Neural progenitor cell (in vitro differentiated cells): ENCODE measurements around the gene ZPR1. TPM values are rescaled to one million over a fixed set of nuclear protein-coding genes. Genes with fewer than 3 reads are reported as not detected.

Experiments used
- DNase-seq: peaks from one replicate; pipeline ENCODE4 v3.0.0-alpha.2; 2016; ENCODE audit warnings: low spot score
- H2AFZ ChIP-seq: fragments of 200-600 bp; sonication (generic); replicated peaks from 2 replicates; pipeline ENCODE4 v1.6.1; 2016; ENCODE audit warnings: antibody characterized with exemption
- H3F3A ChIP-seq: fragments of 200-600 bp; sonication (generic); 2 replicates; pipeline ENCODE4 v1.6.1; 2016; ENCODE audit warnings: antibody characterized with exemption, low read depth
- H3K27ac ChIP-seq: fragments of 200-600 bp; sonication (generic); 2 replicates; pipeline ENCODE4 v1.5.1; 2016; ENCODE audit warnings: mild to moderate bottlenecking
- H3K27me3 ChIP-seq: fragments of 200-600 bp; sonication (generic); 2 replicates; pipeline ENCODE4 v1.6.1; 2016; ENCODE audit warnings: mild to moderate bottlenecking, moderate library complexity
- H3K36me3 ChIP-seq: fragments of 200-600 bp; sonication (generic); 2 replicates; pipeline ENCODE4 v1.5.1; 2016
- H3K4me1 ChIP-seq: fragments of 200-600 bp; sonication (generic); 2 replicates; pipeline ENCODE4 v1.6.1; 2016; ENCODE audit warnings: mixed run types
- H3K4me2 ChIP-seq: fragments of 200-600 bp; sonication (generic); 2 replicates; pipeline ENCODE4 v1.6.1; 2016
- H3K4me3 ChIP-seq: fragments of 200-600 bp; sonication (generic); 2 replicates; pipeline ENCODE4 v1.5.1; 2016
- H3K79me2 ChIP-seq: fragments of 200-600 bp; sonication (generic); 2 replicates; pipeline ENCODE4 v1.6.1; 2016; ENCODE audit warnings: low read depth
- H3K9ac ChIP-seq: fragments of 200-600 bp; sonication (generic); 2 replicates; pipeline ENCODE4 v1.6.1; 2016
- H3K9me3 ChIP-seq: fragments of 200-600 bp; sonication (generic); 2 replicates; pipeline ENCODE4 v1.5.1; 2016; ENCODE audit warnings: low read depth
- H4K20me1 ChIP-seq: fragments of 200-600 bp; sonication (generic); 2 replicates; pipeline ENCODE4 v1.6.1; 2016; ENCODE audit warnings: low read depth
- H3K27ac Mint-ChIP-seq: 3 replicates; pipeline ENCODE4 v1.8.0; 2021; ENCODE audit warnings: mixed read lengths
- H3K27me3 Mint-ChIP-seq: 2 replicates; pipeline ENCODE4 v1.8.0; 2022; ENCODE audit warnings: low read depth, mild to moderate bottlenecking, inconsistent platforms, moderate library complexity, mixed read lengths; ENCODE audit not compliant: insufficient read depth
- H3K36me3 Mint-ChIP-seq: 3 replicates; pipeline ENCODE4 v1.8.0; 2021; ENCODE audit warnings: mixed read lengths
- H3K4me1 Mint-ChIP-seq: 3 replicates; pipeline ENCODE4 v1.8.0; 2021; ENCODE audit warnings: mixed read lengths
- H3K4me3 Mint-ChIP-seq: 3 replicates; pipeline ENCODE4 v1.8.0; 2021; ENCODE audit warnings: mild to moderate bottlenecking, moderate library complexity, mixed read lengths
- H3K9me3 Mint-ChIP-seq: 3 replicates; pipeline ENCODE4 v1.8.0; 2020; ENCODE audit warnings: mixed read lengths
- EZH2 ChIP-seq: fragments of 200-600 bp; sonication (generic); IDR thresholded peaks from 2 replicates; pipeline ENCODE4 v1.6.1; 2017; ENCODE audit warnings: antibody characterized with exemption, mild to moderate bottlenecking, moderate library complexity
- EZH2phosphoT487 ChIP-seq: fragments of 200-600 bp; sonication (generic); IDR thresholded peaks from 2 replicates; pipeline ENCODE4 v1.6.1; 2017; ENCODE audit warnings: antibody characterized with exemption
- total RNA-seq: library from RNA; depleted of rRNA; stranded (reverse); fragments of >200 nt; gene quantifications from 2 replicates; pipeline ENCODE4 v1.2.3, GENCODE V29; 2015; ENCODE audit warnings: low replicate concordance
- TF ChIP-seq, protein P1 (sequence below): fragments of 200-600 bp; sonication (generic); IDR thresholded peaks from 2 replicates; pipeline ENCODE4 v1.5.1; 2017; ENCODE audit warnings: antibody characterized with exemption, mild to moderate bottlenecking

Gene ZPR1
- total RNA-seq, 1 donor from 2014 or later, result 38.5 TPM

DNA sequence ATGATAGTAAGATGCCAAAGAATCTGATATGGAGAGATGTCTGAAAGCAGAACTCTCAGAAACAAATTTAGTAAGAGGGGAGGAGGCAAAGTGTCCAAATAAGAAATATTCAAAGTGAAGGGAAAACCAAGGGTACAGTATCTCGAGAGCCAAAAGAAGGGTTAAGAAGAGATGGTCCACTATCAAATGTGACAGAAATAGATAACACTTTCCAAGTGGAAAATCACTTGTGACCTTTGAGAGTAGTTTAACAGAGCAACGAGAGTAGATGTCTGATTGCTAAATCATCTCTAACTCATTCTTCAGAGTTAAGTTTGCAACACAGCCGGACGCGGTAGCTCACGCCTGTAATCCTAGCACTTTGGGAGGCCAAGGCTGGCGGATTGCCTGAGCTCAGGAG, 10.8 kb downstream of the ZPR1 start:
- Histone ChIP-seq H3K4me3 (no peak overlapping the region), H3K9ac (no peak overlapping the region), H3K36me3 (peaks cover 3% of the 10 kb centered on the region), H3K4me2 (no peak overlapping the region), H3K27me3 (no peaks in the 10 kb centered on the region), H2AFZ (no peak overlapping the region), H4K20me1 (no peaks in the 10 kb centered on the region), H3F3A (peaks cover 35% of the 10 kb centered on the region), H3K27ac (no peak overlapping the region), H3K4me1 (peaks cover 12% of the 10 kb centered on the region), H3K9me3 (no peaks in the 10 kb centered on the region), H3K79me2 (peaks cover 5% of the 10 kb centered on the region)
- Mint-ChIP-seq H3K4me3 (no peak overlapping the region), H3K36me3 (peaks cover 18% of the 10 kb centered on the region), H3K9me3 (no peaks in the 10 kb centered on the region), H3K27ac (no peak overlapping the region), H3K4me1 (peaks cover 15% of the 10 kb centered on the region), H3K27me3 (no peaks in the 10 kb centered on the region)
- DNase-seq, result no peak
- TF ChIP-seq EZH2 (no peak), EZH2phosphoT487 (no peak)
- TF ChIP-seq, protein P1, sequence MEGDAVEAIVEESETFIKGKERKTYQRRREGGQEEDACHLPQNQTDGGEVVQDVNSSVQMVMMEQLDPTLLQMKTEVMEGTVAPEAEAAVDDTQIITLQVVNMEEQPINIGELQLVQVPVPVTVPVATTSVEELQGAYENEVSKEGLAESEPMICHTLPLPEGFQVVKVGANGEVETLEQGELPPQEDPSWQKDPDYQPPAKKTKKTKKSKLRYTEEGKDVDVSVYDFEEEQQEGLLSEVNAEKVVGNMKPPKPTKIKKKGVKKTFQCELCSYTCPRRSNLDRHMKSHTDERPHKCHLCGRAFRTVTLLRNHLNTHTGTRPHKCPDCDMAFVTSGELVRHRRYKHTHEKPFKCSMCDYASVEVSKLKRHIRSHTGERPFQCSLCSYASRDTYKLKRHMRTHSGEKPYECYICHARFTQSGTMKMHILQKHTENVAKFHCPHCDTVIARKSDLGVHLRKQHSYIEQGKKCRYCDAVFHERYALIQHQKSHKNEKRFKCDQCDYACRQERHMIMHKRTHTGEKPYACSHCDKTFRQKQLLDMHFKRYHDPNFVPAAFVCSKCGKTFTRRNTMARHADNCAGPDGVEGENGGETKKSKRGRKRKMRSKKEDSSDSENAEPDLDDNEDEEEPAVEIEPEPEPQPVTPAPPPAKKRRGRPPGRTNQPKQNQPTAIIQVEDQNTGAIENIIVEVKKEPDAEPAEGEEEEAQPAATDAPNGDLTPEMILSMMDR, result no peak

DNA sequence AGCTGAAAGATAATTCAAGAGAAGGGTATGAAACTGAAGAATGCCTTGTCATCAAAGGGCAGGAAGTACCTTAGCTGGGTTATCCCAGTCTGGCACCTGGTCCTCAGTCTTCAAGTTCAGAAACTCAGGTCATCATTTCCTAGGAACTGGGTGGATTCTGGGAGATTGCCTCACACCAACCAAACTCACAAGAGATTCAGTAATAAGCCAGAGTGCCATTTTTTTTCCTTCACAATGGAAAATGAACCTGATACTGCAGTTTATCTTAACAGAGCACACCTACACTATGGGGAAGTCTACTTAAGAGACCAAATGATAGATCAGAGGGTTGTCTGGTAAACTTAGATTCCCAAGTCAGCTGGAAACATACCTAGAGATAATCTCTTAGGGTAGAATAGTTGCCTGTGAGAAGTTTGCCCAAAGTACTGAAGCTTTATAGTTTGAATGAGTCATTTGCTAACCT, 11.3 kb downstream of the ZPR1 start:
- peaks cover 17% of the 10 kb centered on the region for H3K36me3 Mint-ChIP-seq

DNA sequence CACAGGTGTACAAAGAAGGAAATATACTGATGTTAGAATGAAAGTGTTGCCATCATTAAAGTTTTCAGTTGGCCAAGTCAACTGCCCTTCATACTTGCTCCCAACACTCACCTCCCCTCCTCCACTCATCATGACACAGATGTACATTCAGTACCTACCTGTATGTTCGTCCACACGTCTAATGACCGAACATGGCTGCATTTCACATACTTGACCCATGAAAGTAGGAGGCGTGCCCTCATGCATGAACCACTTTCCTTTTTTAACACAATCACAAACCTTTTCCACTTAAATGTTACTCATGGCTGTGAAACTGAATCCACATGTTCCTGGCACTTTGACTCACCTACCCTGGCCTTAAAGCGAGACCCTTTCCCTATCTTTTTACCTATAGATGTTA, 11.8 kb downstream of the ZPR1 start:
- Mint-ChIP-seq H3K27ac (no peak overlapping the region), H3K36me3 (peaks cover 14% of the 10 kb centered on the region), H3K4me3 (no peak overlapping the region), H3K9me3 (no peaks in the 10 kb centered on the region), H3K27me3 (no peaks in the 10 kb centered on the region), H3K4me1 (peaks cover 26% of the 10 kb centered on the region)
- Histone ChIP-seq H3K4me1 (peaks cover 21% of the 10 kb centered on the region), H2AFZ (no peak overlapping the region), H3K9me3 (no peaks in the 10 kb centered on the region), H3K4me3 (no peak overlapping the region), H4K20me1 (peaks cover 9% of the 10 kb centered on the region), H3K36me3 (peaks cover 3% of the 10 kb centered on the region), H3K9ac (no peak overlapping the region), H3K4me2 (no peak overlapping the region), H3F3A (peaks cover 39% of the 10 kb centered on the region), H3K27me3 (no peaks in the 10 kb centered on the region), H3K79me2 (peaks cover 16% of the 10 kb centered on the region), H3K27ac (no peak overlapping the region)
- TF ChIP-seq, protein P1, result no peak
- TF ChIP-seq EZH2 (no peak), EZH2phosphoT487 (no peak)
- DNase-seq, result no peak

More for the DNA sequence above, 11.3 kb downstream of the ZPR1 start:
- Histone ChIP-seq H3K36me3 (peaks cover 3% of the 10 kb centered on the region), H3K27ac (no peak overlapping the region), H3K4me2 (no peak overlapping the region), H3K4me1 (peaks cover 15% of the 10 kb centered on the region), H3K9me3 (no peaks in the 10 kb centered on the region), H2AFZ (no peak overlapping the region), H3K79me2 (peaks cover 10% of the 10 kb centered on the region), H3K27me3 (no peaks in the 10 kb centered on the region), H4K20me1 (peaks cover 3% of the 10 kb centered on the region), H3F3A (peaks cover 38% of the 10 kb centered on the region), H3K9ac (no peak overlapping the region), H3K4me3 (no peak overlapping the region)
- no peaks in the 10 kb centered on the region for H3K27me3 Mint-ChIP-seq
- no peaks in the 10 kb centered on the region for H3K9me3 Mint-ChIP-seq
- H3K27ac Mint-ChIP-seq, result no peak overlapping the region
- no peak for DNase-seq
- no peak overlapping the region for H3K4me3 Mint-ChIP-seq
- peaks cover 20% of the 10 kb centered on the region for H3K4me1 Mint-ChIP-seq
- TF ChIP-seq EZH2, result no peak
- no peak for TF ChIP-seq EZH2phosphoT487
- TF ChIP-seq, protein P1, result no peak
